Activated CD4-positive, alpha-beta T cell treated with anti-CD3 and anti-CD28 coated beads, Interleukin-2, amount 50 U/mL, for 1 hour (primary cell): ENCODE measurements around the gene BGN.

Experiments
- DNase-seq: peaks from one replicate; pipeline ENCODE4 v3.0.0-alpha.2; 2020

Gene BGN

GRCh38 chrX:153509592-153509991 lies 14.8 kb downstream of the BGN start:
- DNase-seq: no peak

- no peak for DNase-seq
Observed at GRCh38 chrX:153510383-153510782, 15.6 kb downstream of the BGN start.

GRCh38 chrX:153511784-153512500 lies 17.2 kb downstream of the BGN start:
- DNase-seq: no peak

- no peak for DNase-seq
Observed at GRCh38 chrX:153512501-153512893, 17.7 kb downstream of the BGN start.

GRCh38 chrX:153513265-153513664 lies 18.5 kb downstream of the BGN start:
- DNase-seq: no peak

GRCh38 chrX:153514259-153514658 lies 19.5 kb downstream of the BGN start:
- DNase-seq: no peak

GRCh38 chrX:153515435-153515834 lies 20.7 kb downstream of the BGN start:
- DNase-seq: no peak

- DNase-seq: no peak
Observed at GRCh38 chrX:153516073-153516472, 21.3 kb downstream of the BGN start.

- DNase-seq: no peak
Observed at GRCh38 chrX:153517423-153517822, 22.6 kb downstream of the BGN start, which contains the start of gene ATP2B3. Gene ATP2B3 (plus strand): TSS chrX:153517642. CDS start chrX:153536248, 18,606 bp downstream.

GRCh38 chrX:153517946-153518834 lies 23.4 kb downstream of the BGN start:
- no peak for DNase-seq

- DNase-seq: no peak
Observed at GRCh38 chrX:153519569-153520286, 24.9 kb downstream of the BGN start.

- DNase-seq: no peak
Observed at GRCh38 chrX:153520287-153520917, 25.6 kb downstream of the BGN start.

- no peak for DNase-seq
Observed at GRCh38 chrX:153521034-153521433, 26.3 kb downstream of the BGN start.

- DNase-seq: no peak
Observed at GRCh38 chrX:153522259-153522658, 27.5 kb downstream of the BGN start.

- no peak for DNase-seq
Observed at GRCh38 chrX:153523269-153523668, 28.5 kb downstream of the BGN start.

- DNase-seq: no peak
Observed at GRCh38 chrX:153524234-153524633, 29.5 kb downstream of the BGN start.

GRCh38 chrX:153525451-153525850 lies 30.7 kb downstream of the BGN start:
- no peak for DNase-seq

- DNase-seq: no peak
Observed at GRCh38 chrX:153526042-153526441, 31.3 kb downstream of the BGN start.

- DNase-seq: no peak
Observed at GRCh38 chrX:153526801-153527200, 32.0 kb downstream of the BGN start.

- no peak for DNase-seq
Observed at GRCh38 chrX:153527208-153527607, 32.4 kb downstream of the BGN start.

- DNase-seq: no peak
Observed at GRCh38 chrX:153530411-153531129, 35.8 kb downstream of the BGN start.

- no peak for DNase-seq
Observed at GRCh38 chrX:153533091-153533490, 38.3 kb downstream of the BGN start.
